ENCODE measurements around the gene PLPP4. TPM values are rescaled to one million over a fixed set of nuclear protein-coding genes. Genes with fewer than 3 reads are reported as not detected.

The PLPP4 gene
- total and polyA plus RNA-seq, 10 of the 15 experiments (the other 5 are each of a cell fraction or from before 2014, with no cell fraction given): 0.08 to 3.1 (median 0.26) TPM; not detected in 3

GRCh38 chr10:120460776-120461175 is 3.7 kb downstream of the PLPP4 start (continued):
- TF ChIP-seq MEF2B (IDR thresholded peaks at IDR 0.05; ENCODE audit: partially characterized antibody, poor library complexity, severe bottlenecking) (no peak), PAX8 (IDR thresholded peaks at IDR 0.05) (no peak), CREM (IDR thresholded peaks at IDR 0.05; ENCODE audit: low read depth) (no peak), SREBF1 (IDR thresholded peaks at IDR 0.05; ENCODE audit: low read length) (no peak), RELA (IDR thresholded peaks at IDR 0.05; ENCODE audit: borderline replicate concordance, partially characterized antibody) (no peak), CBX5 (IDR thresholded peaks at IDR 0.05; ENCODE audit: low read depth) (no peak), SMC3 (IDR thresholded peaks at IDR 0.05; ENCODE audit: borderline replicate concordance, low read length) (no peak), ATF7 (IDR thresholded peaks at IDR 0.05; ENCODE audit: low read depth) (no peak), DPF2 (IDR thresholded peaks at IDR 0.05) (no peak)

- H3K27me3 ChIP-seq (replicated peaks in 1 of 2; ENCODE audit: control insufficient read depth in 2 of 2, insufficient read depth in 2 of 2, low read length in 1 of 2): peaks cover 5 to 8% of the 10 kb centered on the region in 2 experiments
- SMC1A ChIA-PET (ENCODE audit: uncharacterized antibody, unreplicated experiment): no interaction called here
- no TSS peak for BruUV-seq (replicated peaks)
- H3K4me1 ChIP-seq (ENCODE audit: control insufficient read depth, insufficient read depth, low read length): no peaks in the 10 kb centered on the region
- no peaks in the 10 kb centered on the region for H3K79me2 ChIP-seq (ENCODE audit: control insufficient read depth, insufficient read depth, low read length)
- POLR2A ChIA-PET: no interaction called here
- in situ Hi-C loops (cut with MboI) (no loop called here), intact Hi-C loops (cut with micrococcal nuclease; ENCODE audit: unreplicated experiment) (no loop called here)
- H3K9ac ChIP-seq (ENCODE audit: control insufficient read depth, insufficient read depth, low read length): no peak overlapping the region
- 30% methylated on average over 8 of the region's 8 CpGs for WGBS (ENCODE audit: insufficient coverage, insufficient replicate concordance, low lambda C conversion rate, missing lambda C conversion rate)
- no peaks in the 10 kb centered on the region for H4K20me1 ChIP-seq (ENCODE audit: control insufficient read depth, insufficient read depth)
- TF ChIP-seq POLR2A (IDR thresholded peaks at IDR 0.05; ENCODE audit: low read depth, low read length): no peak
- no peak for TF ChIP-seq EP300 (IDR thresholded peaks at IDR 0.05; ENCODE audit: borderline replicate concordance in 1 of 2, control insufficient read depth in 1 of 2, low read depth in 2 of 2, low read length in 2 of 2)
- TF ChIP-seq ZBTB4 (CRISPR knock-in tag; IDR thresholded peaks at IDR 0.05): no peak
- no peak for TF ChIP-seq TBL1XR1 (IDR thresholded peaks at IDR 0.05; ENCODE audit: low read depth, low read length)
- TF ChIP-seq ZBTB33 (IDR thresholded peaks at IDR 0.05): no peak
- no peak for TF ChIP-seq ZNF217 (IDR thresholded peaks at IDR 0.05)
- no peak for TF ChIP-seq MEF2A (IDR thresholded peaks at IDR 0.05; ENCODE audit: insufficient read depth, low read depth, low read length)
- no peak for TF ChIP-seq BCL11A (IDR thresholded peaks at IDR 0.05; ENCODE audit: low read depth, low read length)
- no peak overlapping the region for H3K27ac ChIP-seq (ENCODE audit: control insufficient read depth, insufficient read depth)
- no peak overlapping the region for H3K4me2 ChIP-seq (ENCODE audit: control insufficient read depth, insufficient read depth)
- ATAC-seq (no peak), DNase-seq (ENCODE audit: low read depth, low spot score) (no peak), FAIRE-seq (no peak)
- no peak overlapping the region for H2AFZ ChIP-seq (ENCODE audit: control insufficient read depth, low read depth, low read length)
- CTCF ChIA-PET: no interaction called here
- H3K36me3 ChIP-seq (ENCODE audit: control insufficient read depth in 2 of 2, insufficient read depth in 2 of 2, low read length in 1 of 2): no peaks in the 10 kb centered on the region
- RAD21 ChIA-PET (ENCODE audit: unreplicated experiment): no interaction called here
- H3K9me3 ChIP-seq (replicated peaks; ENCODE audit: control insufficient read depth, insufficient read depth, low read length): no peaks in the 10 kb centered on the region
- H3K4me3 ChIP-seq: no peak overlapping the region
Observed at GRCh38 chr10:120462018-120462682, 5.1 kb downstream of the PLPP4 start.

Measured in GM12878 (cell line).